NCI-H1105 (cell line): ENCODE measurements around the gene PTBP1.

Experiments
- DNase-seq: peaks from one replicate; lab custom pipeline; 2025; lab: John Stamatoyannopoulos, UW

The PTBP1 gene

GRCh38 chr19:772730-773436 lies 24.4 kb upstream of the PTBP1 start:
- DNase-seq = no peak

- DNase-seq = no peak
Observed at GRCh38 chr19:776549-776948, 20.7 kb upstream of the PTBP1 start.

- no peak for DNase-seq
Observed at GRCh38 chr19:778910-779653, 18.2 kb upstream of the PTBP1 start.

- DNase-seq = no peak
Observed at GRCh38 chr19:780935-781334, 16.3 kb upstream of the PTBP1 start.

- DNase-seq = no peak
Observed at GRCh38 chr19:781800-782184, 15.5 kb upstream of the PTBP1 start.

- DNase-seq = no peak
Observed at GRCh38 chr19:782185-782877, 14.9 kb upstream of the PTBP1 start.

GRCh38 chr19:782878-783668 lies 14.2 kb upstream of the PTBP1 start:
- DNase-seq = no peak

- no peak for DNase-seq
Observed at GRCh38 chr19:784541-784940, 12.7 kb upstream of the PTBP1 start.

GRCh38 chr19:787536-787935 lies 9.7 kb upstream of the PTBP1 start:
- no peak for DNase-seq

- no peak for DNase-seq
Observed at GRCh38 chr19:788686-788982, 8.6 kb upstream of the PTBP1 start.

GRCh38 chr19:788983-789700 lies 8.1 kb upstream of the PTBP1 start:
- DNase-seq = no peak

GRCh38 chr19:789701-790060 lies 7.6 kb upstream of the PTBP1 start:
- no peak for DNase-seq

- no peak for DNase-seq
Observed at GRCh38 chr19:791007-791566, 6.2 kb upstream of the PTBP1 start.

- no peak for DNase-seq
Observed at GRCh38 chr19:791567-792305, 5.5 kb upstream of the PTBP1 start.

- no peak for DNase-seq
Observed at GRCh38 chr19:792306-792885, 4.9 kb upstream of the PTBP1 start.

GRCh38 chr19:793806-794205 lies 3.4 kb upstream of the PTBP1 start:
- no peak for DNase-seq

- DNase-seq = no peak
Observed at GRCh38 chr19:795073-795611, 2.1 kb upstream of the PTBP1 start.

GRCh38 chr19:795691-796581 lies 1.3 kb upstream of the PTBP1 start:
- no peak for DNase-seq
